ENCODE measurements around the gene PTPN13. TPM values are rescaled to one million over a fixed set of nuclear protein-coding genes. Genes with fewer than 3 reads are reported as not detected.

Gene PTPN13
- total RNA-seq, 2 donors from 2014 or later: 130 to 238 TPM

- Histone ChIP-seq H3K4me1 (ENCODE audit: control insufficient read depth, insufficient read depth, low read length) (no peaks in the 10 kb centered on the region), H3K4me3 (ENCODE audit: low read length) (no peak overlapping the region), H3K27ac (ENCODE audit: low read depth, low read length) (no peak overlapping the region), H3K9me3 (ENCODE audit: control insufficient read depth, low read length) (peaks cover 39% of the 10 kb centered on the region), H3K27me3 (ENCODE audit: control insufficient read depth, insufficient read depth, low read length, poor library complexity, severe bottlenecking) (no peaks in the 10 kb centered on the region), H3K36me3 (ENCODE audit: control insufficient read depth, insufficient read depth, low read length) (peaks cover 24% of the 10 kb centered on the region), H3K9ac (ENCODE audit: extremely low read depth, low read length, poor library complexity, severe bottlenecking) (no peak overlapping the region)
- Mint-ChIP-seq H3K4me3 (no peak overlapping the region), H3K9me3 (peaks cover 58% of the 10 kb centered on the region), H3K27ac (no peak overlapping the region), H3K27me3 (ENCODE audit: insufficient read depth) (no peaks in the 10 kb centered on the region), H3K4me1 (no peaks in the 10 kb centered on the region), H3K36me3 (ENCODE audit: low read depth) (peaks cover 58% of the 10 kb centered on the region)
- TF ChIP-seq CTCF (conservative IDR thresholded peaks at IDR 0.05): no peak
- WGBS, 2 experiments (ENCODE audit: insufficient coverage in 1 of 2, insufficient read length in 1 of 2): 93 to 100% methylated on average over 1 of the region's 1 CpG
- no peak for DNase-seq
Measured at GRCh38 chr4:86657382-86657781, 63.3 kb downstream of the PTPN13 start.

- H3K36me3 Mint-ChIP-seq (ENCODE audit: low read depth): peaks cover 52% of the 10 kb centered on the region
Measured at GRCh38 chr4:86657910-86658309, 63.8 kb downstream of the PTPN13 start.

GRCh38 chr4:86660401-86660800 lies 66.3 kb downstream of the PTPN13 start:
- Histone ChIP-seq H3K36me3 (ENCODE audit: control insufficient read depth, insufficient read depth, low read length) (peaks cover 21% of the 10 kb centered on the region), H3K9ac (ENCODE audit: extremely low read depth, low read length, poor library complexity, severe bottlenecking) (no peak overlapping the region), H3K27me3 (ENCODE audit: control insufficient read depth, insufficient read depth, low read length, poor library complexity, severe bottlenecking) (no peaks in the 10 kb centered on the region), H3K27ac (ENCODE audit: low read depth, low read length) (no peak overlapping the region), H3K4me3 (ENCODE audit: low read length) (no peak overlapping the region), H3K4me1 (ENCODE audit: control insufficient read depth, insufficient read depth, low read length) (no peaks in the 10 kb centered on the region), H3K9me3 (ENCODE audit: control insufficient read depth, low read length) (peaks cover 23% of the 10 kb centered on the region)
- no peak overlapping the region for H3K4me3 Mint-ChIP-seq
- peaks cover 32% of the 10 kb centered on the region for H3K36me3 Mint-ChIP-seq (ENCODE audit: low read depth)
- WGBS, 2 experiments (ENCODE audit: insufficient coverage in 1 of 2, insufficient read length in 1 of 2): 100% methylated on average over 1 of the region's 2 CpGs; no CpG with 5 or more reads in 1 of the 2 experiments
- H3K27ac Mint-ChIP-seq: no peak overlapping the region
- peaks cover 2% of the 10 kb centered on the region for H3K4me1 Mint-ChIP-seq
- H3K27me3 Mint-ChIP-seq (ENCODE audit: insufficient read depth): no peaks in the 10 kb centered on the region
- H3K9me3 Mint-ChIP-seq: peaks cover 29% of the 10 kb centered on the region
- no peak for DNase-seq
- no peak for TF ChIP-seq CTCF (conservative IDR thresholded peaks at IDR 0.05)

More at GRCh38 chr4:86657910-86658309, 63.8 kb downstream of the PTPN13 start:
- Mint-ChIP-seq H3K9me3 (peaks cover 53% of the 10 kb centered on the region), H3K27ac (no peak overlapping the region), H3K27me3 (ENCODE audit: insufficient read depth) (no peaks in the 10 kb centered on the region), H3K4me3 (no peak overlapping the region), H3K4me1 (no peaks in the 10 kb centered on the region)
- Histone ChIP-seq H3K4me1 (ENCODE audit: control insufficient read depth, insufficient read depth, low read length) (no peaks in the 10 kb centered on the region), H3K36me3 (ENCODE audit: control insufficient read depth, insufficient read depth, low read length) (peaks cover 23% of the 10 kb centered on the region), H3K27me3 (ENCODE audit: control insufficient read depth, insufficient read depth, low read length, poor library complexity, severe bottlenecking) (no peaks in the 10 kb centered on the region), H3K9ac (ENCODE audit: extremely low read depth, low read length, poor library complexity, severe bottlenecking) (no peak overlapping the region), H3K27ac (ENCODE audit: low read depth, low read length) (no peak overlapping the region), H3K4me3 (ENCODE audit: low read length) (no peak overlapping the region), H3K9me3 (ENCODE audit: control insufficient read depth, low read length) (peaks cover 33% of the 10 kb centered on the region)
- WGBS, 2 experiments (ENCODE audit: insufficient coverage in 1 of 2, insufficient read length in 1 of 2): 93 to 100% methylated on average over 3 of the region's 3 CpGs
- no peak for DNase-seq
- no peak for TF ChIP-seq CTCF (conservative IDR thresholded peaks at IDR 0.05)
